ENCODE data around the gene RFX3.

RFX3 gene

GRCh38 chr9:3511551-3511950, 14.2 kb downstream of the RFX3 start:
- no peak for DNase-seq

DNA sequence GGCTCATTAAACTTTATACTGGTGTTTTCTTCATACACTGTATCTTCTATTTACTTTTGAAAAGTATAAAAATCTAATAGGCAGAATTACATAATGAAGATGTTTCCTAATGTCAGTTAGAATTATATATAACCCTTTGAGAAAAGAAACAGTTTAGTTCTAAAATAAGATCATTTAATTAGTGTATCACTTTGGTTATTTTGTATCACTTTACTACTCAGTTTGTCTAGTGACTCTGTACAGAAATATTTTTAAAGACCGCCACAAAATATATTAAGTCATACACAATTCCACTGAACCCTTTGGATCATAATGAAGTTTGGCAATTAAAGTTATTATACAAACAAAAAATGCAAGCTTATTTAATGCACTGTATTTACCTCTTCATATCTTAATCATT, 15.0 kb downstream of the RFX3 start:
- no peak for DNase-seq

DNA sequence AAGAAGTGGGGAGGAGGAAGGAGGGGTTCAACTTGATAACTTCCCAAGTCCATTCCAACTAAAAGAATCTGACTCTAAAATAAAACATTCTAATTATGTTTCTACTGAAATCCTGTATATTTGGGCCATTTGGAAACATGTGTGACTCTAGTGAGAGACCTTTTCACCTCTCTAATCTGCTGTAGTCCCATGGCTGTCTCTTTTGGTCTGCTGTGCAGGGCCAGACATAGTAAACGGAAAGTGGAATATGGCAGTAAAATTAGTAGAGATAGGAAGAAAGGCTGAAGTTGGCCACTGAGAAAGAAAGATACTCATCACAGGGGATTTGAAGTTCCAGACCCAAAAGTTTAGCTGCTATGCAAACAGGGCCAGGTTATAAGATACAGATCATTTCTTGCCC, 15.9 kb downstream of the RFX3 start:
- no peak for DNase-seq

GRCh38 chr9:3508521-3509291, 17.1 kb downstream of the RFX3 start:
- no peak for DNase-seq

GRCh38 chr9:3508078-3508431, 17.7 kb downstream of the RFX3 start:
- no peak for DNase-seq

DNA sequence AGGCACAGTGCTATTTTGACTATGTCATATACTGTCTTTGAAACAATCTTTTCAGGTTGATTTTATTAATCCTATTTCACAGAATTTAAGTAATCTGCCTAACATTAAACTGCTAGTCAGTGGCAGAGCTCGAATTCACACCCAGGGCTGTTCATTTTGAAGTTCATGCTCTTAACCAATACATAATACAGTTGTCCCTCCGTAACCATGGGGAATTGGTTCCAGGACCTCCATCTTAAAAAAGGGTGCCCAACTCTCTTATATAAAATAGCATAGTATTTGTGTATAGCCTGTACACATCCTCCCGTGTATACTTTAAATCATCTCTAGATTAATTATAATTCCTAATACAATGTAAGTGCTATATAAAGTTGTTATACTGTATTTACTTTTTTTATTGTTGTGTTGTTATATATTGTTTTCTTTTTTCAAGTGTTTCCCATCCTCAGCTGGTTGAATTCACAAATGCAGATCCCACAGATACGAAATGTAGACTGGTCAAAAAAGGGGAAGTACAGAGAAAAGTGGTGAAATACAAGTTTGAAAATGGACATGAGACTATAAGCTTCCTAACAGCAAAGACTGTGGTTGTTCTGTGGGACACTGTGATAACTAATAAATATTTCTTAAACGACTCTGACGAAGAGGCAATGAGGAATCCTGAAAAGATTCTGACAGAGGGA, 18.3 kb downstream of the RFX3 start:
- DNase-seq: no peak

DNA sequence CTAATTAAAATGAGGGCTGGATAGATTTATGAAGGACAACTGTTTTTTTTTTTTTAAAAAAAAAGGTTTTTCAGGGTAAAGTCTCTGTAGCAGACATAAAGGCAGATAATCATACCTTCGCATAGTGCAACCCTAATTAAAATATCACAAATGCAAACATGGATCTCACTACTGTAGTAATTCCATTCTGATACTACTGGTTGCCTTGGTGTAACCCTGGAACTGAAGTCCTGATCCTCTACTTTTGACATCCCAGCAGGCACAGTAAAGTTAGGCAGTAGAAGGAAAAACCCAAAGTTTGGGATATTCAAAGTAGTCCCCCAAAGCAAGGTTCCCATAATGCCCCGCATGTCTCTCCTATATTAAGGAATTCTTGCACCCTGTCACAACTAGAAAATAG, 19.6 kb downstream of the RFX3 start:
- DNase-seq: no peak

DNA sequence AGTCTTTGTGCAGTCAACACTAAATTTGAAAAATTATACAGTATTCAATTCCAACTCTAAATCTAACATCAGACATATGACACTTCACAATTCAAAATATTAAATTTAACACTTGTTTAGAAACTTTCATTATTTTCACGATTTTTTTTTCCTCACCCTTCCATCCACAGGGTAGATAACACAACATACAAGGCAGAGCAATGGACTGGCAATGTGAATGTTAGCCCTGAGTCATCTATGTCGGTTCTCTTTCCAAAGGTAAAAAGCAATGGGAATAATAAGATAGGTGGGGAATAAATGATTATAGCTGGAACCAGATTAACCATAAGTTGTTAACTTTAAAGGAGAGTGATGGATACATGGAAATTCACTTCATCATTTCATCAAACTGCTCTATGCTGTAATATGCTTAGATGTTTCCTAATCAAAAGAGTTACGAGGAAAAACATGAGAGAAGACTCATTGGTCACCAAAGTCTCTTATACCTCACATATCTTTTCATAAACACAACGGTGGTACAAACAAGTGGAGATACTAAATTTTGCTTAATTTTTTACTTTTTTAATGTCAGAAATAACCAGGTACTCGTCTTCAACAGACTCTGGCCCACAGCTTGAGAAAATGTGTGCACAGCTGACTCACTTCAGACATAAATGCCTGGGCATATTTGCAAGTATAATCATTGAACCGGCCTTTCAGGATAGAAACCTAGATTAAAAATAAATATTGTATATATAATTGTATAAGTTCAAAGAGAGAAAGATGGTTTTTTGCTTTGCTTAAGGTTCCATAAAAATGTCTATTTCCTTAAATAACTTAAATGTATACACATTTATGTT, 23.0 kb downstream of the RFX3 start:
- DNase-seq: no peak

DNA sequence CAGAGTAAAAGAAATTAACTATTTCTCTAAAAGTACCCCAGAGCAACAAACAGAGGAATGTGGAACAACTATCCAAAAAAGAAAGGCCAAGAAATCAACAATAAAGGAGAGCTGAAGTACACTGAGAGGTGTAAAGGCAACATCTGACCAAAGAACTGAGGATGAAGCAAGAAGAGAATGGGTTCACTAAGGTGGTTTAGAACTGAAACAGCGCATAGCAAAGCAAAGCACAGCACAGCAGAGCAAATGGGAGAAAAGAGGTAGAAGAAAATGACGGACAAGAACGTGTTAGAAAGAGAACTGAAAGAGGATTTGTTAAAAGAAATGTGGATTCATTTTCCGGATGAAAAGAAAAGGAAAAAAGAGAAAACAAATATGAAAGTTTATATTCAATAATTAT, 25.8 kb downstream of the RFX3 start:
- DNase-seq: no peak

GRCh38 chr9:3498691-3499090, 27.1 kb downstream of the RFX3 start:
- no peak for DNase-seq

GRCh38 chr9:3497857-3498256, 27.9 kb downstream of the RFX3 start:
- no peak for DNase-seq

- no peak for DNase-seq
These were observed 28.4 kb downstream of the RFX3 start for GRCh38 chr9:3497401-3497800.

GRCh38 chr9:3495855-3496254, 29.9 kb downstream of the RFX3 start:
- DNase-seq: no peak

DNA sequence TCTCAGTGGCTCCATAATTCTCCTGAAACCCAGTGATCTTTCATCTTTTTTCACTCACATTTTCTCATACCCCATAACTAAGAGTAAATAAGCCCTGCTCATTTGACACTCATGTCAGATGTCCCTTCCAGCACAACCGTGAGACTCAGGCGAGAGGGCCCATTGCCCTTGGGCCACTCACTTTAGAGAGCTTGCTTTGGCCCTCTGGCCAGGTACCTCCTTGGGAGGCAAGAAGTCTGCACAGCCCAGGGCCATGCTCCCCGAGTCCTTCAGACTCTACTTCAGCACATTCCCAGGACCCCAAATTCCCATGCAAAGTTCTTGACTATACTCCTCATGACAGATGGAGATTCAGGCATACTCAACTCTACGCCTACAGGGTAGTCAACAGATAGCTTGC, 33.6 kb downstream of the RFX3 start:
- no peak for DNase-seq

- DNase-seq: no peak
These were observed 34.4 kb downstream of the RFX3 start for GRCh38 chr9:3491450-3491849.

GRCh38 chr9:3490957-3491356, 34.8 kb downstream of the RFX3 start:
- no peak for DNase-seq

DNA sequence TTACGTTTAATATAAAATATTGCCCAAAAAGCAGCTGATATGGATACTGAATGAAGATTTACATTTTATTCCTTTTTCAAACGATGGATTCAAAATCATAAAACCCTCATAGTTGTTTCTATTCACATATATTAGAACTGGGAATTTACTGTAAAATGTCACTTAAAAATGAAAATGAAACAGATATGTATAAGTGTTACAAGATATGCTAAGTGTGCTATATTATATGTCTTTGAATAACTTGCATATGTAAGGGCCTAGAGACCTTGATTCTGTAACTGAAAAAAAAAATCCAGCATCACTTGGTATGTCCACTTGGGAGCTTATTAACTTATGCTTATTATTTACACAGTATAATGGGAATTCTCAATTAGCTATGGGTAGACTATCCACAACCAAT, 43.2 kb downstream of the RFX3 start:
- no peak for DNase-seq

DNA sequence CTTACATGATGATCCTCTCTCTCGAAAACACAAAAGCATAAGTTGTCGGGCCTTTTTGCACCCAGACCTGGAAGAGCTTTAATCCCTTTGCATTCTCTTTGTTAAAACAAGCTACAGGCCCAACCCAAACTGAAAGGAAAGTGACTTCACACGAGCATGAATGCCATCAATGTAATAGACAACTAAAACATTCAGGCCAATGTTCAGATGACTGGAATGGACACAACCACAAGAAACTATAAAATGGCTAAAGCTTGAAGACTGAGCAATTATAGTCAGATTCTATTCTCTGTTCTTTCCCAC, 45.5 kb downstream of the RFX3 start:
- DNase-seq: no peak

DNA sequence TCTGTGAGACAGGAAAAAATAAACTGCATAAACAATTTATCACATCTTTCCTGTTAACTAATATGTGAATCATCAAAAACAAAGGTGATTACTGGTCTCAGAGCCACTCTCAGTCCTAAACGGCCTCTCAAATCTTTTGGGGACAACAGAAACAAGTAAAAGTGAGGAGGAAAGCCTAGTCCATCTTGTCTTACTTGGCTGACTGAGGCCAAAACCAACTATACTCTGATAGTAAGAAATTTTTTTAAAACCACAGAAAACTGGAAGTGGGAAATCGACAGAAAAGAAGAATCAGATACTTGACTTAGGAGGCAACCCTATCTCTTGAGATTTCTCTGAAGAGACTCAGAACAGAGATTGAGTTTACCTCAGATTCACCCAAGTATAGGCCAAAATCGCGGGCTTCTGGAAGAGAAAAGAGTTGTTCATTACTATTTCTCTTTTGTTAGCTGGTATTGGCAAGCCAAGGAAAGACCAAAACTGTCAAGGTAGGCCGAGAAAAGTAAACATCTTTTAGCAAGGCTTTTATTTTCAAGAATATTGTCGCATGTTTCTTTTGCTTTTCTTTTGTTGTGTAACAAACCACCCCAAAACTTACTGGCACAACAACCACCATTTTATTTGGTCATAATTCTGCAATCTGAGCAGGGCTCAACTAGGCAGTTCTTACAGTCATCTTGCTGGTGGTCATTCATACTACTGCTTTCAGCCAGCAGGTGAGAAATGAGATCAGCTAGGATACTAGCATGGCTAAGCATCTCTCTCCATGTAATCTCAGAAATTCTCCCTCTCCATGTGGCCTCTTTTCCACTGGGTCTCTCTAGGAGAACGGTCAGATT, 46.1 kb downstream of the RFX3 start:
- DNase-seq: no peak

GRCh38 chr9:3478549-3478953, 47.2 kb downstream of the RFX3 start:
- no peak for DNase-seq

DNA sequence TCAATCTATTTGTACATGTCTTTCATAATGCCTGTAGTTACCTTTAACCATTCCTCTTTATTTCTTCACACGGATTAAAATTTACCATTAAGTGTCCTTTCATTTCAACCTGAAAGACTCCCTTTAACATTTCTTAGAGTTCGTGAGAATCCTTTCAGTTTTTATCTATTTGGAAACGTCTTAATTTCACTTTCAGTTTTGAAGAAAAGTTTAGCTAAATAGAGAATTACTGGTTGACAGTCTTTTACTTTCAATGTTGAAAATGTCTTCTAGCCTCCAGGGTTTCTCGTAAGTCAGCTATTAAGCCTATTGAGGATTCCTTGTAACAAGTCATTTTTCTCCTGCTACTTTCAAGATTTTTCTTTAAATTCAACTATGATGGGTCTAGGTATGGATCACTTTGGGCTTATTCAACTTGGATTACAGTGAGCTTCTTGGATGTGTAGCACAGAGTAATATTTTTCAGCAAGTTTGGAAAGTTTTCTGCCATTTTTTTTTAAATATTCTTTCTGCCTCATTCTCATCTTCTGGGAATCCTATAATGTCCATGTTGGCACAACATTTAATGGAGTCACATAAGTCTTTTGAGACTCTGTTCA, 48.5 kb downstream of the RFX3 start:
- no peak for DNase-seq

- no peak for DNase-seq
These were observed 50.3 kb downstream of the RFX3 start for GRCh38 chr9:3475300-3476020.
